GM21390 (cell line): Measurements from ENCODE around the gene UNC13C.
"Not testable (repeated sequence)": the region's sequence is repeated elsewhere in the genome, so short reads cannot be mapped to it uniquely, and the experiment has no call there.

Experiments
- ATAC-seq: cut with Tn5 transposase; IDR thresholded peaks from one replicate; pipeline ENCODE4 v1.9.1; 2021; ENCODE audit not compliant: unreplicated experiment

The UNC13C gene

DNA sequence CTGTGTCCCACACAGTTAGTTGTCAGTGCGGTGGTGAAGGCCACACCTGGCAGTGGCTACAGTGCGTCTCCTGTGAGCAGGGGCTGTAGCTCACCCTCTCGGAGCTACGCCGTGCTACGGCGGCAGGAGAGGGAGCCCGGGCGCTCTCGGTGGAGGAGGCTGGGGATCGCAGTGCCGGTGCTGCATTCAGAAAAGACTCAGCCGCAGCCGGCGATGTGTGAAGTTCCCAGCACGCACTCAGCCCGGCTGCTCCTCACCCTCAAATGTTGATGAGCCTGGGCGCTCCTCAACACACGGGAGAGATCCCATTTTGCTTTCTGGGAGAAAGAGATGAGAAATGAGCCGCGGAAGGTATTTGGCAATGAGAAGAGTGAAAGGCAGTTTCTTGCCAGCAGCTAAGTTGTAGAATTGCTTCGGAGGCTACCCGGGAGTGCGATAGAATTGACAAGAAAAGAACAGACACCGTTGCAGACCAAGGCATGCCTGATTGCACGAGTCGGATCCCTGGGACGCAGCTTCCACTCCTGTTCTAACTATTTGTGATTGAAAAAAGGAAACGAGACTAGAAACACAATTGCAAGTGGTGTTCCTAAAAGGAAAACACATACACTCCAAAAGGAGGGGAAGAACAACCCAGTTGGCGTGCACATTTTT, at the start of gene UNC13C:
Gene UNC13C (plus strand): TSS at position 189 of the 654 bp plus-strand sequence. CDS start 34,463 bp downstream, outside the sequence.
- no peak for ATAC-seq

DNA sequence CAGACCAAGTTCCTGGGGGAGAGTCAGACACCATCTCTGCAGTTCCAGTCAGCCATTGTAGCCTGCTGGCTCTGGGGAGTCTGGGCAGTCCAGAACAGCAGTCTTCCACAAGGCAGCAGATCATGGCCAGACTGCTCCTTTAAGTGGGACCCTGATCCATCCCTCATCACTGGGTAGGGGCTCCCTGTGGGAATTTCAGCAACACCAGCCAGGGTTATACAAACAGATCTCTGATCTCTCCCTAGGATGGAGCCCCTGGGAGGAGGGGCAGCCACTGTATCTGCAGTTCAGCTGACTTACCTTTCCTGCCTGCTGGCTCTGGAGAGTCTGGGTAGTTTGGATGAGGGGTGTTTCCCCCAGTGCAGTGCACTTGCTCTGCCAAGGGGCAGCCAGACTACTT, 42.1 kb upstream of the UNC13C start:
- ATAC-seq = no peak

GRCh38 chr15:53937632-53938031, 40.6 kb upstream of the UNC13C start:
- ATAC-seq = not testable (repeated sequence)

DNA sequence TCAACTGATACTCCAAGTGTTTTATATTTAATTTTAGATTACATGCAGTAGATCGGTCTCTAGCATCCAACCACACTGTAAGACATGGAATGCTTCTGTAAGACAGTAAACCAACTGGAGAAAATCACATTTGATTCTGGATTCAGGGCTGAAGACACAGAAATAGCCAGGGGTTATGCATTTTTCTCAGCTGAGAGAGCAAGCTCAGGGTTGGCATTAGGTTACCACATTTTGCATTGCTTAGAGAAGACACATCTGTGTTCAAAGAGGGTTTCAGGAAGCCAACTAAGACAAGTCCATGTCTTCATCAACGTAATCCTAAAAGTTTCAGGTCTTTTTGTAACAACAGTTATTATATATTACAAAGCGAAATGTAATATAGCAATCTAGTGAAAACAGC, 27.7 kb upstream of the UNC13C start:
- no peak for ATAC-seq

DNA sequence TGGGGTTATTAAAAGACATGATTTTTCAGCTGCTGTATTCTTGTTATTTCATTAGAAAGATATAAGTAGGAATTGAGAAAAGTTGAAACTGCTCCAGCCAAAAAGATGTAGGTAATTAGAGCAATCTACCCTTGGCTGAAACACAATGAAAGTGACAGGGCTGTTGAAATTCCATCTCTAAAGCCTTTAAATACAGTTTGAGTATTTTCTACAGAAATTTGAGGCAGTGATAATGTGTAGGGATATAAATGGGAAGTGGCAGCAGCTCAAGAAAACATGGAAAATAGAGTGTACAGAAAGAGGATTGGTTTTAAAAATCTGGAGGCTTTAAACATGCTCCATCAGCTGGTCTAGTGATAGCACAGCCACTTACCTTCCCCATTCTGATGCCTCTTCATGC, 22.8 kb upstream of the UNC13C start:
- ATAC-seq = no peak

DNA sequence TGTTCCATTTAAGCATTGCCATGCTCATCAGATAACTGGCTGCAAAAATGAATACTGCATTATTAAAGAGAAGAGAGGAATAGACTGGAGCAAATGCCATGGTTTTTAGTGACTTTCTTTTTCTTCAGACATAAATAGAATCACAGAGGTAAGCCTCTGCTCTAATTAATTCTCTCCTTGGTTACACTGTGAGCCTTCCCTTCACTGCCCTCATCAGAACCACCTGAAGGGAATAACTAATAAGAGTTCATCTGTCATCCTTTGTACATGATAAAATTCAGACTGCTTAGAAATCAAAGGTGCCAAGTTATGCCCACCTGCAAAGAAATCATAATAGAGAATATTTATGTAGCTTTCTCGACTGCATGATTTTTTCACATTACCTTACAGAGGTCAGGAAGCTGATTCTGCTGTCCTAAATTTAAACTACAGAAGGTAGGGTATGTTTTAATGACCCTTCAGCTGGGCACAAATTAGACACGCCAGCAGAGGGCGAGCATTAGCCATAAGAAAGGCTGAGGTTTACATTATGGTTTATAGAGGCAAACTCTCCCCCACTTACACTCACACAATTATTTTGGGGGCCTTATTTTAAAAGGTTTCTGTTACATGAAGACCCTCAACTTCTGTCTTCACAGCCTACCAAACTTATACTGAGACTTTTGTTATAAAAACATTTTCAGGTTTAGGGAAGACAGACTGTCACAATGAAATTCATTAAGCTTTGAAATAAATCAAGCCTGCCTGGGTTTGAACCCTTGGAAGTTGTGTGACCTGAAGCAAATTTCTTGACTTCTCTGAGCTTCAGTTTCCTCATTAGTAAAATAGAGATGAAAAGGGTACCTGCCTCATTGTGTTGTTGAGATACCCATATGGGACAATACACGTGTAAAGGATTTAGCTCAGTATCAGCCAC, 15.3 kb upstream of the UNC13C start:
- ATAC-seq = no peak

DNA sequence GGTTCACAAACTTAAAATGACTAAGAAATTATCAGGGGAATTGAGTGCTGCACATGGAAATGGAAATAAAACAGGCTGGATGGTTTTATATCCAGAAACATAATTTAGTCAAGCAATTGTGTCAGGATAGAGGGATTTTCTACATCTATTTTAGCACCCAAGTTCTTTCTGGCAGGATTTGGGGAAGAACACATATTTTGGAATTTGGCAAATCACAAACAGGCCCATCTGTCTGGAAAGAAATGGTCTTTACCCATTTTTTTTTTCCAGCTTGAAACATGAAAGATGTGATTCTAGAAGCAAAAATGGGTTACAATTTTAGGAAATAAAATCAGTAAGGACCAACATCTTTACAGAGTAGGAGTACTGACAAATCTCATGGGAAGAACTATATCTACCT, 14.4 kb upstream of the UNC13C start:
- ATAC-seq = no peak

GRCh38 chr15:53974121-53974520, 4.1 kb upstream of the UNC13C start:
- no peak for ATAC-seq

DNA sequence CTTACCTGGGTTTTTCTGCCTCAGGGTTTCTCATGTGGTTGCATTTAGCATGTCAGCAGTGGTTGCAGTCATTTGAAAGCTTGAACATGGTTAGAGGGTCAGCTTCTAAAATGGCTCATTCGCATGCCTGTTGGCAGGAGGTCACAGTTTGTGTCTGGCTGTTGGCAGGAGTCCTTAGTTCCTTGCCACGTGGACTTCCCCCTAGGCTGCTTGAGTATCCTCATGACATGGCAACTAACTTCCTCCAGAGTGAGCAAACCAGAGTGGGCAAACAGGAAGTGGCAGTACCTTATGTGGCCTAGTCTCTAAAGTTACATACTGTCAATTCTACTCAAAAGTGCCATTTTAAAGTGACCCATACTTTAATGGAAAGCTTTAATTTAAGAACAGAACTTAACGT, 3.4 kb upstream of the UNC13C start:
- no peak for ATAC-seq

DNA sequence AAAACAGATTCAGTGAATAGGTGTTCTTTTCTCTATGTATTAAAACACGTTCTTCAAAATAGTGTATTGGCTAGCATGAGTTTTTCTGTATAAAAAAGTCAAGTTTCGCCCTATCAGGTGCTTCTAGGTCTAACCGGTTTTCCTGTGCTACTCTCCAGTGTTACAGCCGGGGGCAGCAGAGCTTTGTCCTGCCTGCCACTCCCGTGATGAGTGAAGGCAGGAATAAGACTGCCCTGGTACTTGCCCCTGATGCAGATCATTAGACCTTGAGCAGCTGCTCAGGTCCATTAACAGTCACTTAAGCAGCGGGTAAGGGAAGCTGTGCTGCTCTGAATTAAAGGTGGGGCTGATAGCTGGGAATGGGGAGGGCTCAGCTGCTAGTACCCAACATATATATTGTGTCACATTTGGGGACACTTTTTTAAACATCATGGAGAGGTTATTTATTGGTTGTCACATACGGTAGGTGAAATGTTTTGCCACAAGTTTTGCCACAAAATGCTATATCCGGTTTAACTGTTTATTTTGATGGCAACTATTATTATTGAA, 1.3 kb upstream of the UNC13C start:
- ATAC-seq = no peak

GRCh38 chr15:53979051-53979788, 979 bp downstream of the UNC13C start:
- ATAC-seq = no peak

- no peak for ATAC-seq
Observed at GRCh38 chr15:53980021-53980420, 1.8 kb downstream of the UNC13C start.

DNA sequence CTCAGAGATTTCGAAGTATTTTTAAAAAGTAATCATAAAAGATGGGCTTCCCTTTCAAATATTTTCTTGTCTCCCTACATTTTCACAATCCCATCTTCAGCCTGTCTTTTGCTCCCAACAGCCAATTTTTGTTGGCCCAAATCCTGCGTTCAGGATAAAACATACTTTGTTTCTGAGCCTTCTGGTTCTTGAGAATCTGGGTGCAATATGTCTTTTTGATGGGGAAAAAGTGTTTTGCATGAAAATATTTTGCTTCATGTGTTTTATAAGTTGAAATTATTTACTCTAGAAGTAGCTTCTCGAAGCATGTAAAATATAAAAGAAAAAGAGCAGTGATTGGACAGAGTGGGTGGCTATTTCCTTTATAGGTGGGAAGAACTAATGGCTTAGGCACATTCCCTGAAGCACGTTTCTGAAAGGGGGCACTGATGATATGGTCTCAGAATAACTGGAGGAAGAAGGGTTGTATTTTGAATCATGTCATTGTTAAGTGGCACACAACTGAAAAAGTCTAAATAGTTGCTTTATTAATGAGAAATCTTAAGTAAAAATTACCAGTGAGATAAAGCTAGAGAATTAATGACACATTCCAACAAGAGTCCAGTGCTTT, 3.9 kb downstream of the UNC13C start:
- no peak for ATAC-seq

- ATAC-seq = no peak
Observed at GRCh38 chr15:53982876-53983275, 4.6 kb downstream of the UNC13C start.

- ATAC-seq = no peak
Observed at GRCh38 chr15:53984221-53984620, 6.0 kb downstream of the UNC13C start.

DNA sequence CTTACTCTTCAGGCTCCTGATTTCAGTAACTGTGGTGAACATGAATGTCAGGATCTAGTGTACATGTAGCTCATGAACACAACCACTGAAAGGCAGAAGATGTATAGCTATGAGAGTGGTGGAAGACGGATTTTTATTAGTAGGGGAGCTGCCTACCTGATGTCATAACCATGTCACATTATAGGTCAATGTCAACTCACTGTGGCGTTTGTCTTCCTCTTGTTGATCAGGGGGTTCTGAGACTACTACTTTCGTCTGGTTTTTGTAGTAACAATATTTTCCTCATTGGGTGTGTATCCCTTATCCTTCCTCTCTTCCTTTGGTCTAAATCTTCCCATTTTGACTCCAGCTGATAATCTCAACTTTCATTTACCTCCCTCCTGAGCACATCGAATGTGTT, 7.3 kb downstream of the UNC13C start:
- ATAC-seq = no peak

- no peak for ATAC-seq
Observed at GRCh38 chr15:53987480-53987879, 9.2 kb downstream of the UNC13C start.

DNA sequence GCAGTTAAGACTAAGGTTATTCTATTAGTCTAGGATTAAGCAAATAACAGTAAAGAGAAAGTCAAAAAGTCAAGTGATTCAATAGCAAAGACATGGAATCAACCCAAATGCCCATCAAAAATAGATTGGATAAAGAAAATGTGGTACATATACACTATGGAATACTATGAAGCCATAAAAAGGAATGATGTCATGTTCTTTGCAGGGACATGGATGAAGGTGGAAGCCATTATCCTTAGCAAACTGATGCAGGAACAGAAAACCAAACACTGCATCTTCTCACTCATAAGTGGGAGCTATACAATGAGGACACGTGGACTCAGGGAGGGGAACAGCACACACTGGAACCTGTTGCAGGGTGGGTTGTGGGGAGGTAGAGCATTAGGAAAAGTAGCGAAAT, 29.0 kb downstream of the UNC13C start:
- no peak for ATAC-seq

GRCh38 chr15:54011656-54012055, 33.4 kb downstream of the UNC13C start:
- ATAC-seq = no peak

GRCh38 chr15:54014067-54014655, 35.9 kb downstream of the UNC13C start:
- no peak for ATAC-seq

DNA sequence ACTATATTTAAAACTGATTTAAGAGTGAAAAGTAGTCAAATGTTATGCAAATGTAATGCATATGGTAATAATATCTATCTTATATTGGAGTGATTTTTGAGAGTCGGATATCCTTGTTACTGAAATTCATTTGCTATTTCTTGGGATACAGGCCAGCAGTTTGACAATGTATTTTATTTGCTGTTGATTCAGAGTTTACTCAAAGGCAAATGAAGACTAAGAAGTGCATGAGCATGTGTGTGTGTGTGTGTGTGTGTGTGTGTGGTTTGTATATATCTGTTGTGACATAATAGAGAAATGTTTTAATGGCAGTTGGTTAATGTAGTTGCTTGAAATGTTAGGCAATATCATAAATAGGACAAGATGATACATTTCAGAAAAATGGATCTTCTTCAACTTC, 39.0 kb downstream of the UNC13C start:
- ATAC-seq = no peak
